DOHH2 (cell line): ENCODE data around the gene SPATA31E1.

Experiments used
- H3F3A ChIP-seq: fragments of 200-600 bp; sonication (generic), shearing (Covaris generic); 2 replicates; pipeline ENCODE4 v1.6.0; 2016; ENCODE audit warnings: antibody characterized with exemption, mild to moderate bottlenecking; ENCODE audit not compliant: control insufficient read depth, insufficient read depth
- H3K27ac ChIP-seq: fragments of 200-600 bp; sonication (generic); 2 replicates; pipeline ENCODE4 v1.5.1; 2014; ENCODE audit warnings: low read depth, mild to moderate bottlenecking, low read length, moderate library complexity
- H3K27me3 ChIP-seq: fragments of 200-600 bp; sonication (generic); 2 replicates; pipeline ENCODE4 v1.6.1; 2014; ENCODE audit warnings: mild to moderate bottlenecking, low read length, mixed read lengths; ENCODE audit not compliant: control insufficient read depth
- H3K36me3 ChIP-seq: fragments of 200-600 bp; sonication (generic); 2 replicates; pipeline ENCODE4 v1.6.1; 2014; ENCODE audit warnings: mild to moderate bottlenecking, low read length, moderate library complexity, mixed read lengths; ENCODE audit not compliant: control insufficient read depth
- H3K4me1 ChIP-seq: fragments of 200-600 bp; sonication (generic); 2 replicates; pipeline ENCODE4 v1.6.1; 2014; ENCODE audit warnings: mild to moderate bottlenecking, low read length, mixed read lengths; ENCODE audit not compliant: control insufficient read depth
- H3K4me2 ChIP-seq: fragments of 200-600 bp; sonication (generic); 2 replicates; pipeline ENCODE4 v1.6.0; 2014; ENCODE audit warnings: mild to moderate bottlenecking, low read length, moderate library complexity
- H3K4me3 ChIP-seq: fragments of 200-600 bp; sonication (generic); 2 replicates; pipeline ENCODE4 v1.5.1; 2014; ENCODE audit warnings: mild to moderate bottlenecking, low read length, mixed read lengths
- H3K79me2 ChIP-seq: fragments of 200-600 bp; sonication (generic); 2 replicates; pipeline ENCODE4 v1.6.1; 2014; ENCODE audit warnings: mild to moderate bottlenecking, low read length, mixed read lengths; ENCODE audit not compliant: control insufficient read depth
- H3K9me2 ChIP-seq: fragments of 200-600 bp; sonication (generic); replicated peaks from 2 replicates; pipeline ENCODE4 v1.6.1; 2014; ENCODE audit warnings: mild to moderate bottlenecking, low read length, mixed read lengths; ENCODE audit not compliant: control insufficient read depth
- H3K9me3 ChIP-seq: fragments of 200-600 bp; sonication (generic); 2 replicates; pipeline ENCODE4 v1.6.1; 2014; ENCODE audit warnings: antibody characterized with exemption, low read length, mixed read lengths; ENCODE audit not compliant: control insufficient read depth, insufficient read depth
- H4K20me1 ChIP-seq: fragments of 200-600 bp; sonication (generic); 2 replicates; pipeline ENCODE4 v1.6.0; 2014; ENCODE audit warnings: low read depth, mild to moderate bottlenecking, antibody characterized with exemption, low read length, moderate library complexity; ENCODE audit not compliant: control insufficient read depth, insufficient read depth
- EZH2phosphoT487 ChIP-seq: fragments of 200-600 bp; sonication (generic); IDR thresholded peaks from 2 replicates; pipeline ENCODE4 v1.6.1; 2017; ENCODE audit warnings: borderline replicate concordance, mild to moderate bottlenecking, antibody characterized with exemption, low read length, moderate library complexity, mixed read lengths
- TF ChIP-seq, protein P1 (sequence below): fragments of 200-600 bp; sonication (generic); IDR thresholded peaks from one replicate; pipeline ENCODE4 v1.5.1; 2014; ENCODE audit warnings: antibody characterized with exemption, mild to moderate bottlenecking, low read depth, low read length; ENCODE audit not compliant: poor library complexity, severe bottlenecking

Gene SPATA31E1

DNA sequence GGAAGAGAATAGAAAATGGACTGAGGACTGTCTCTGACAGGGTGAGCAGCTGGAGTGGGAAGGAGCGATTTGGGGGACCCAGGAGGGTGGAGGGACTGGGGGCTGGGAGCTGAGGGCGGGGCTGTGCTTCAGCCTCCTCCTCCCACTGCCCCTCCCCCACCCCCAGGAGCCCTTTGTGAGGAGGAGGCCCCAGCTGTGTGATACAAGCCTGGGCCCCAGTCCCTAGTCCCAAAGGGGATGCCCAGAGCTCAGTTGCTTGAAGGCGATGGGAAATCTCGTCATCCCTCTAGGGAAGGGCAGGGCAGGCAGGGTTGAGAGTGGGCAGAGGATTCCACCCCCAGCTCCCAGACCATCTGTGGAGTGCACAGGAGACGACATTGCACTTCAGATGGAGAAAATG lies at the start of gene SPATA31E1:
Gene SPATA31E1, plus strand, starts transcription at position 251 of the 400 bp plus-strand sequence. Its CDS starts 15 bp downstream, at position 266.
- Histone ChIP-seq H3K9me3 (no peaks in the 10 kb centered on the region), H3K4me1 (no peaks in the 10 kb centered on the region), H3K4me2 (no peak within 1 kb of the TSS), H3K9me2 (no peaks in the 10 kb centered on the region), H3K79me2 (no peaks in the 10 kb centered on the region), H3K4me3 (no peak within 1 kb of the TSS), H3K27ac (no peak within 1 kb of the TSS), H4K20me1 (no peaks in the 10 kb centered on the region), H3K27me3 (no peaks in the 10 kb centered on the region), H3K36me3 (no peaks in the 10 kb centered on the region), H3F3A (no peaks in the 10 kb centered on the region)
- no peak for TF ChIP-seq EZH2phosphoT487
- TF ChIP-seq, protein P1, sequence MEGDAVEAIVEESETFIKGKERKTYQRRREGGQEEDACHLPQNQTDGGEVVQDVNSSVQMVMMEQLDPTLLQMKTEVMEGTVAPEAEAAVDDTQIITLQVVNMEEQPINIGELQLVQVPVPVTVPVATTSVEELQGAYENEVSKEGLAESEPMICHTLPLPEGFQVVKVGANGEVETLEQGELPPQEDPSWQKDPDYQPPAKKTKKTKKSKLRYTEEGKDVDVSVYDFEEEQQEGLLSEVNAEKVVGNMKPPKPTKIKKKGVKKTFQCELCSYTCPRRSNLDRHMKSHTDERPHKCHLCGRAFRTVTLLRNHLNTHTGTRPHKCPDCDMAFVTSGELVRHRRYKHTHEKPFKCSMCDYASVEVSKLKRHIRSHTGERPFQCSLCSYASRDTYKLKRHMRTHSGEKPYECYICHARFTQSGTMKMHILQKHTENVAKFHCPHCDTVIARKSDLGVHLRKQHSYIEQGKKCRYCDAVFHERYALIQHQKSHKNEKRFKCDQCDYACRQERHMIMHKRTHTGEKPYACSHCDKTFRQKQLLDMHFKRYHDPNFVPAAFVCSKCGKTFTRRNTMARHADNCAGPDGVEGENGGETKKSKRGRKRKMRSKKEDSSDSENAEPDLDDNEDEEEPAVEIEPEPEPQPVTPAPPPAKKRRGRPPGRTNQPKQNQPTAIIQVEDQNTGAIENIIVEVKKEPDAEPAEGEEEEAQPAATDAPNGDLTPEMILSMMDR: no peak

GRCh38 chr9:87834357-87834756 lies 48.3 kb upstream of the SPATA31E1 start:
- Histone ChIP-seq H3K27ac (no peak overlapping the region), H3K4me1 (no peaks in the 10 kb centered on the region), H3K4me3 (no peak overlapping the region), H3K79me2 (no peaks in the 10 kb centered on the region), H3K36me3 (no peaks in the 10 kb centered on the region), H4K20me1 (no peaks in the 10 kb centered on the region), H3K27me3 (no peaks in the 10 kb centered on the region), H3K4me2 (no peak overlapping the region), H3K9me3 (no peaks in the 10 kb centered on the region), H3F3A (no peaks in the 10 kb centered on the region), H3K9me2 (no peaks in the 10 kb centered on the region)
- TF ChIP-seq, protein P1: no peak
- no peak for TF ChIP-seq EZH2phosphoT487

DNA sequence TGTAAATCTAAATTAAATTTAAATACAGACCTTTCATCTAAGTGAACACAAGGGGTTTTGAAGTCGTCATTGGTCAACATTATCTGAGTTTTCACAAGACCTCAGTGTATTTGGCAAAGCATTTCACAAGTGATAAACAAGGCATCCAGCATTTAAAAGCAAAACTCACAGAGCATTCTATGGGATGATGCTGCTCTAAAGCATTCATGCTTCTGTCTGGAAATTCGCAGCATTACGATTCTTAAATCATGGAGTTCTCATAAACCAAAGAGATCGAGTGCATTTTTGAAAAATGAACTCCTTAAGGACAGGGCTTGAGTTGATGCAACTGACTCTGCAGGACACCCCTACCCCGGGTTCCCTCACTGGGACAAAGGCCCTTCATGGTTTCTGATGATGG lies 46.1 kb upstream of the SPATA31E1 start:
- H3K9me2 ChIP-seq: no peaks in the 10 kb centered on the region
- TF ChIP-seq, protein P1: no peak
- TF ChIP-seq EZH2phosphoT487: no peak
- no peaks in the 10 kb centered on the region for H4K20me1 ChIP-seq
- H3K27me3 ChIP-seq: no peaks in the 10 kb centered on the region
- H3K4me1 ChIP-seq: no peaks in the 10 kb centered on the region
- no peaks in the 10 kb centered on the region for H3K36me3 ChIP-seq
- no peaks in the 10 kb centered on the region for H3K9me3 ChIP-seq
- H3K27ac ChIP-seq: no peak overlapping the region
- H3K4me3 ChIP-seq: no peak overlapping the region
- H3K79me2 ChIP-seq: no peaks in the 10 kb centered on the region
- H3K4me2 ChIP-seq: no peak overlapping the region
- H3F3A ChIP-seq: no peaks in the 10 kb centered on the region
